A673 (cell line): ENCODE data around the gene ENDOD1. TPM values are rescaled to one million over a fixed set of nuclear protein-coding genes. Genes with fewer than 3 reads are reported as not detected.
A peak's percentile ranks its signal among the peaks of the same experiment; 100 is the strongest.

Experiments used
- BruUV-seq: library from RNA; stranded (reverse); fragments of 400-500 nt; replicated peaks from 2 replicates; lab custom pipeline; 2021; lab: Mats Ljungman, UMichigan
- CTCF ChIA-PET: fragments of 300-600 bp; sonication (Branson Sonifier 250); formaldehyde crosslinking; loops from one replicate; lab custom pipeline; 2022; ENCODE audit warnings: antibody characterized with exemption; lab: Charles Lee
- POLR2A ChIA-PET: fragments of 300-600 bp; sonication (Branson Sonifier 250); formaldehyde crosslinking; loops from one replicate; lab custom pipeline; 2022; ENCODE audit warnings: antibody characterized with exemption; ENCODE audit not compliant: low non-redundant PET; lab: Charles Lee
- DNase-seq: peaks from one replicate; pipeline ENCODE4 v3.0.0-alpha.2; 2015; ENCODE audit warnings: low spot score
- H3K27ac ChIP-seq: fragments of 200-600 bp; sonication (generic); 2 replicates; pipeline ENCODE4 v1.5.1; 2016; ENCODE audit warnings: mixed run types, low read depth, mild to moderate bottlenecking, mixed read lengths, antibody characterized with exemption, low read length; ENCODE audit not compliant: poor library complexity, severe bottlenecking
- H3K27me3 ChIP-seq: fragments of 200-600 bp; sonication (generic); replicated peaks from 2 replicates; pipeline ENCODE4 v1.6.1; 2017; ENCODE audit warnings: mixed run types, low read depth, mild to moderate bottlenecking, mixed read lengths, antibody characterized with exemption, low read length; ENCODE audit not compliant: insufficient read depth, poor library complexity
- H3K36me3 ChIP-seq: fragments of 200-600 bp; sonication (generic); 2 replicates; pipeline ENCODE4 v1.6.1; 2016; ENCODE audit warnings: mixed run types, mild to moderate bottlenecking, mixed read lengths, antibody characterized with exemption, low read length; ENCODE audit not compliant: insufficient read depth, poor library complexity, severe bottlenecking
- H3K4me1 ChIP-seq: fragments of 200-600 bp; sonication (generic); 2 replicates; pipeline ENCODE4 v1.6.1; 2017; ENCODE audit warnings: mixed run types, mild to moderate bottlenecking, mixed read lengths, antibody characterized with exemption, low read length; ENCODE audit not compliant: insufficient read depth, poor library complexity, severe bottlenecking
- H3K4me3 ChIP-seq: fragments of 200-600 bp; sonication (generic); 2 replicates; pipeline ENCODE4 v1.5.1; 2016; ENCODE audit warnings: low read depth, mixed run types, mild to moderate bottlenecking, mixed read lengths, low read length; ENCODE audit not compliant: poor library complexity, severe bottlenecking
- H3K9me3 ChIP-seq: fragments of 200-600 bp; sonication (generic); 2 replicates; pipeline ENCODE4 v1.6.1; 2016; ENCODE audit warnings: mixed run types, low read depth, mild to moderate bottlenecking, mixed read lengths, antibody characterized with exemption, low read length; ENCODE audit not compliant: poor library complexity, severe bottlenecking
- CTCF ChIP-seq: fragments of 300-800, 200-600 bp; sonication (generic); conservative IDR thresholded peaks from 2 replicates; pipeline ENCODE4 v1.5.1; 2017; ENCODE audit warnings: low read depth, mild to moderate bottlenecking, antibody characterized with exemption, low read length, moderate library complexity, mixed read lengths
- EZH2 ChIP-seq: fragments of 200-600 bp; sonication (generic); IDR thresholded peaks from 2 replicates; pipeline ENCODE4 v1.6.1; 2017; ENCODE audit warnings: borderline replicate concordance, low read depth, mild to moderate bottlenecking, mixed read lengths, antibody characterized with exemption, low read length; ENCODE audit not compliant: poor library complexity, severe bottlenecking
- intact Hi-C: fragments of 100-400 bp; cut with micrococcal nuclease; formaldehyde crosslinking; loops from one replicate; pipeline ENCODE4 v1.10.0; 2022; ENCODE audit not compliant: unreplicated experiment
- total RNA-seq: library from RNA; stranded (reverse); gene quantifications from 2 replicates; pipeline ENCODE4 v1.2.3, GENCODE V29; 2021

ENDOD1 gene
- total RNA-seq, 1 experiment from 2014 or later: 7.3 TPM

GRCh38 chr11:95154514-95154913 lies 64.9 kb downstream of the ENDOD1 start:
- H3K27ac ChIP-seq: no peak overlapping the region
- no peaks in the 10 kb centered on the region for H3K27me3 ChIP-seq
- intact Hi-C loops: loop anchor here (1.0 to 5.0 kb wide), 2 partner anchors 368 to 551 kb away; no protein-coding TSS in a partner anchor
- TF ChIP-seq EZH2 (no peak), CTCF (peak; percentile 72)
- POLR2A ChIA-PET: no interaction called here
- no TSS peak for BruUV-seq
- H3K4me3 ChIP-seq: no peak overlapping the region
- no peaks in the 10 kb centered on the region for H3K9me3 ChIP-seq
- peak; percentile 71 for DNase-seq
- peaks cover 4% of the 10 kb centered on the region for H3K4me1 ChIP-seq
- CTCF ChIA-PET: interaction anchor here (0.6 to 4.4 kb wide), 3 partner anchors 403 to 555 kb away, joined by 3 to 38 read pairs (median 5); no protein-coding TSS in a partner anchor
- no peaks in the 10 kb centered on the region for H3K36me3 ChIP-seq

- Histone ChIP-seq H3K4me3 (no peak overlapping the region), H3K27me3 (no peaks in the 10 kb centered on the region), H3K4me1 (peaks cover 4% of the 10 kb centered on the region), H3K9me3 (no peaks in the 10 kb centered on the region), H3K27ac (no peak overlapping the region), H3K36me3 (no peaks in the 10 kb centered on the region)
- TF ChIP-seq CTCF (no peak), EZH2 (no peak)
- no peak for DNase-seq
- intact Hi-C loops: no loop called here
- no TSS peak for BruUV-seq
- CTCF ChIA-PET: interaction anchor here (0.5 to 4.4 kb wide), 3 partner anchors 115 to 550 kb away, joined by 3 to 38 read pairs (median 4); no protein-coding TSS in a partner anchor
- POLR2A ChIA-PET: no interaction called here
These were observed 65.7 kb downstream of the ENDOD1 start for GRCh38 chr11:95155385-95155784.

GRCh38 chr11:95156133-95156721 lies 66.6 kb downstream of the ENDOD1 start:
- no peak overlapping the region for H3K4me3 ChIP-seq
- POLR2A ChIA-PET: no interaction called here
- no TSS peak for BruUV-seq

More at GRCh38 chr11:95156133-95156721, 66.6 kb downstream of the ENDOD1 start:
- TF ChIP-seq CTCF (no peak), EZH2 (no peak)
- Histone ChIP-seq H3K4me1 (peaks cover under 1% of the 10 kb centered on the region), H3K27ac (no peak overlapping the region), H3K9me3 (no peaks in the 10 kb centered on the region), H3K27me3 (no peaks in the 10 kb centered on the region), H3K36me3 (no peaks in the 10 kb centered on the region)
- DNase-seq: no peak
- CTCF ChIA-PET: no interaction called here
- intact Hi-C loops: no loop called here
